ENCODE data around the gene STK38L.

GRCh38 chr12:27270148-27270547, 26.1 kb downstream of the STK38L start:
- no peak for TF ChIP-seq GATA2 (IDR thresholded peaks at IDR 0.05; ENCODE audit: low read depth, low read length)
- TF ChIP-seq GATA3 (IDR thresholded peaks at IDR 0.05; ENCODE audit: low read depth, low read length), result no peak

Data from SH-SY5Y (cell line).